Measurements from ENCODE around the gene PTPRN2. TPM values are rescaled to one million over a fixed set of nuclear protein-coding genes. Genes with fewer than 3 reads are reported as not detected.

The PTPRN2 gene
- total and polyA plus RNA-seq, 9 of the 15 experiments (the other 6 are each of a cell fraction or from before 2014, with no cell fraction given): not detected

DNA sequence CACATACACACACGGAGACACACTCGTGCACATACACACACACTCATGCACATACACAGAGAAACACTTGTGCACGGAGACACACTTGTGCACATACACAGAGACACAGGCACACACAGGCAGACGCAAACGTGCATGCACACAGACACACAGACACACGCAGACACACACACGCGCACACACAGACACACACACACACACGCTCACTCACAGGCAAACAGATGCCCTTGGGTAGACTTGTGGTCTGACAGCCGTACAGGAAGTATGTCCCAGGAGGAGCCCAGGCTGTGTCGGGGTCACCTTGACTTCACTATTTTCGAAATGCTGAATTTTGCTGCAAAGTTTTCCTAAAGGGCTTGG, 712.8 kb downstream of the PTPRN2 start:
- Histone ChIP-seq H3K9ac (ENCODE audit: insufficient read depth in 1 of 2, low read depth in 2 of 2, low read length in 2 of 2) (no peak overlapping the region), H3K27ac (ENCODE audit: extremely low read depth, low read depth, low read length) (no peak overlapping the region), H4K20me1 (replicated peaks; ENCODE audit: control insufficient read depth, insufficient read depth, low read length) (peaks cover 11% of the 10 kb centered on the region), H3K4me3 (no peak overlapping the region), H3K9me3 (replicated peaks; ENCODE audit: control insufficient read depth, insufficient read depth, low read depth, low read length) (no peaks in the 10 kb centered on the region), H3K79me2 (ENCODE audit: control insufficient read depth, insufficient read depth, low read length) (no peaks in the 10 kb centered on the region), H3K9me1 (ENCODE audit: control insufficient read depth, insufficient read depth, low read length) (no peaks in the 10 kb centered on the region), H3K27me3 (ENCODE audit: control insufficient read depth in 2 of 2, insufficient read depth in 2 of 2, low read length in 2 of 2) (peaks cover 3 to 52% of the 10 kb centered on the region in 2 experiments; a peak in 3 of 5 replicates), H3K4me1 (replicated peaks in 1 of 2; ENCODE audit: control insufficient read depth in 2 of 2, insufficient read depth in 2 of 2, low read length in 2 of 2) (peaks cover 0 to 8% of the 10 kb centered on the region in 2 experiments; a peak in 2 of 5 replicates), H3K36me3 (ENCODE audit: control insufficient read depth, insufficient read depth, low read length) (no peaks in the 10 kb centered on the region), H2AFZ (ENCODE audit: low read depth, low read length) (no peak overlapping the region), H3K4me2 (ENCODE audit: insufficient read depth, low read length) (no peak overlapping the region)
- POLR2A ChIA-PET: no interaction called here
- in situ Hi-C loops (cut with MboI): no loop called here
- ATAC-seq: no peak
- intact Hi-C loops (cut with micrococcal nuclease): loop anchor here (2.0 kb wide), 1 partner anchor 442 kb away; no protein-coding TSS in a partner anchor
- BruUV-seq (replicated peaks): no TSS peak
- TF ChIP-seq ARID1B (IDR thresholded peaks at IDR 0.05): no peak
- 0 out of 2 replicates have a peak, but pooled peaks have one; percentile 49 for TF ChIP-seq ESRRA (IDR thresholded peaks at IDR 0.05; ENCODE audit: borderline replicate concordance, low read depth)
- TF ChIP-seq NFYB (IDR thresholded peaks at IDR 0.05; ENCODE audit: extremely low read depth, insufficient read length): no peak
- TF ChIP-seq MYNN (IDR thresholded peaks at IDR 0.05): peak; percentile 40; the same call in 1 of the 2 replicates
- no peak for TF ChIP-seq MYNN (CRISPR knock-in tag; IDR thresholded peaks at IDR 0.05)
- peak; percentile 90 for TF ChIP-seq ZBTB43 (CRISPR knock-in tag; IDR thresholded peaks at IDR 0.05)
- 0 out of 2 replicates have a peak, but pooled peaks have one; percentile 10 for TF ChIP-seq THRB (CRISPR knock-in tag; conservative IDR thresholded peaks at IDR 0.05)
- no peak for TF ChIP-seq NCOA1 (IDR thresholded peaks at IDR 0.05; ENCODE audit: low read depth)
- TF ChIP-seq ETS2 (tag; IDR thresholded peaks at IDR 0.05; ENCODE audit: borderline replicate concordance, poor library complexity, severe bottlenecking): no peak
- no peak for FAIRE-seq
- no peak for DNase-seq (ENCODE audit: extremely low read depth in 1 of 4, low spot score in 3 of 4)
- CTCF ChIA-PET (ENCODE audit: low intra/inter-chr PET ratio): no interaction called here
- whole genome bisulfite sequencing (ENCODE audit: insufficient coverage, low coverage, missing lambda C conversion rate): 16% methylated on average over 12 of the region's 12 CpGs
